GM12873 (cell line): ENCODE results near the gene OR8B8.

ENCODE experiments used
- TF ChIP-seq, protein P1 (sequence below): IDR thresholded peaks from 2 replicates; pipeline ENCODE4 v1.5.1; 2012; ENCODE audit warnings: low read depth, mild to moderate bottlenecking, moderate library complexity, low read length, control low read depth; ENCODE audit not compliant: insufficient read depth; ENCODE audit errors: missing control alignments

The OR8B8 gene

DNA sequence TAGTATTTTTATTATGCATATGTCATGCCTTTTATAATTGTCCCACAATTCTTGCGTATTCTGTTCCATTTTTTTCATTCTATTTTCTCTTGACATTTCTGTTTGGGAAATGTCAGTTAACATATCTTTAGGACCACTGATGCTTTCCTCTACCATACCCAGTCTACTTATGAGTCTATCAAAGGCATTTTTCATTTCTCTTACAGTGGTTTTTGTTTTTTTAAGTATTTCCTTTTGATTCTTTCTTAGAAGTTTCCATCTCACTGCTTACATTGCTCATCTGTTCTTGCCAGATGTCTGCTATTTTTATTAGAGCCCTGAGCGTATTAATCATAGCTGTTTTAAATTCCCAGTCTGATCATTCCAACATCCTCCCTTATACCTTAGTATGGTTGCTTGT is 29.3 kb upstream of the OR8B8 start:
- TF ChIP-seq, protein P1, sequence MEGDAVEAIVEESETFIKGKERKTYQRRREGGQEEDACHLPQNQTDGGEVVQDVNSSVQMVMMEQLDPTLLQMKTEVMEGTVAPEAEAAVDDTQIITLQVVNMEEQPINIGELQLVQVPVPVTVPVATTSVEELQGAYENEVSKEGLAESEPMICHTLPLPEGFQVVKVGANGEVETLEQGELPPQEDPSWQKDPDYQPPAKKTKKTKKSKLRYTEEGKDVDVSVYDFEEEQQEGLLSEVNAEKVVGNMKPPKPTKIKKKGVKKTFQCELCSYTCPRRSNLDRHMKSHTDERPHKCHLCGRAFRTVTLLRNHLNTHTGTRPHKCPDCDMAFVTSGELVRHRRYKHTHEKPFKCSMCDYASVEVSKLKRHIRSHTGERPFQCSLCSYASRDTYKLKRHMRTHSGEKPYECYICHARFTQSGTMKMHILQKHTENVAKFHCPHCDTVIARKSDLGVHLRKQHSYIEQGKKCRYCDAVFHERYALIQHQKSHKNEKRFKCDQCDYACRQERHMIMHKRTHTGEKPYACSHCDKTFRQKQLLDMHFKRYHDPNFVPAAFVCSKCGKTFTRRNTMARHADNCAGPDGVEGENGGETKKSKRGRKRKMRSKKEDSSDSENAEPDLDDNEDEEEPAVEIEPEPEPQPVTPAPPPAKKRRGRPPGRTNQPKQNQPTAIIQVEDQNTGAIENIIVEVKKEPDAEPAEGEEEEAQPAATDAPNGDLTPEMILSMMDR: no peak

DNA sequence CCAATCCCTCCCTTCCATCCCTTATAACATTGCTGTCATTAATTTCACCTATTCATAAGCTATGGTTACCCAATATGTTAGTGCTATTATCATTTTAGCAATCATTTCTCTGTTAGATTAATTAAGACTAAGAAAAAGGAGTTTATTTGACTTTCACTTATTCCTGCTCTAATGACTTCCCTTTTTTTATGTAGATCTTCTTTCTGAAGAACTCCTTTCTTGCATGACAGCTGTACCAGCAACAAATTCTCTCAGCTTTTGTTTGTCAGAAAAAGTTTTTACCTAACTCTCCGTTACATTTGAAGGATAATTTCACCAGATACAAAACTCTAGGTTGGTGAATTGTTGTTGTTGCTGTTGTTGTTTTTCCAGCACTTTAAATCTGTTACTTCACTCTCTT is 28.6 kb upstream of the OR8B8 start:
- TF ChIP-seq, protein P1: no peak

DNA sequence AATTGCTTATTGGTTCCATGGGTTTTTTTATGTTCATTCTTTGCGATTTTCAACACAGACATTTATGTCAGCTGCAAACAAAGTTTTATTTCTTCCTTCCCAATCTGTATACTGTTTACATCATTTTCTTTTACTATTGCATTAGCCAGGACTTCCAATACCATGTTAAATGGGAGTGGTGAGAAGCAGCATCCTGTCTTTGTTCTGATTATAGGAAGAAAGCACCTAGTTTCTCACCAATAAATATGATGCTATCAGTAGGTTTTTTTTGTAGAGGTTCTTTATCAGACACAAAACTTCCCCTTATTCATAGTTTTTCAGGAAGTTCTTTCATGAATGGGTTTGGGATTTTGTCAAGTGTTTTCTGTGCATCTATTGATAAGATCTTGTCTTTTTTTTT is 28.0 kb upstream of the OR8B8 start:
- TF ChIP-seq, protein P1: no peak

DNA sequence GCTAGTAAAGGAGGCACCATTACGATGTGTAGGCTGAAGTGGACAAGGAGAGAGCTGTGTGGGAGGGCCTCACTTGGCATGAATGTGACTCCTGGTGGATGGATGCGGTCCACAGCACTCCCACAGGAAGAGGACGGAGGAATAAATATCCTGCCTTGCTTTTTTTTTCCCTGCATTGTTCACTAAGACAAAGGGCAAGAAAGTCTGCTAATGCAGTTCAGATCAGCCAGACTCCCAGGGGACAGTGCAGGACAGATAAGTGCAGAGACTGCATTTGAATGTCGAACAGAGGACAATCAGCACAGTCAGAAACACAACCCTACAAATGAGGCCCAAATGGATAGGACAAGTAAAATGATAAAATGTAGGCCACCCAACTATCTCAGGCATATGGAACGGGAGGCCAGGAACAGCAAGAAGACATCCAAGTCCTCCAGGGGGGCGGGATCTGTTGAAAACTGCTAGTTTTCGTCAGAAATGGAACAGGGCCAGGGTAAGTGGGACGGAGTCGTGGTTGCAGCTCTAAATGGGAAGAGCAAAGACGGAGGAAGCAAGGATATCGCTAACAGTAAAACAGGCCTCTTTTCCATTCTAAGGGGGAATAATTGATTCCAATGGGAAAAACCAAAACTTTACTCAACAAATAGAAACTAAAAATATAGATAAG is 25.2 kb upstream of the OR8B8 start:
- TF ChIP-seq, protein P1: no peak

DNA sequence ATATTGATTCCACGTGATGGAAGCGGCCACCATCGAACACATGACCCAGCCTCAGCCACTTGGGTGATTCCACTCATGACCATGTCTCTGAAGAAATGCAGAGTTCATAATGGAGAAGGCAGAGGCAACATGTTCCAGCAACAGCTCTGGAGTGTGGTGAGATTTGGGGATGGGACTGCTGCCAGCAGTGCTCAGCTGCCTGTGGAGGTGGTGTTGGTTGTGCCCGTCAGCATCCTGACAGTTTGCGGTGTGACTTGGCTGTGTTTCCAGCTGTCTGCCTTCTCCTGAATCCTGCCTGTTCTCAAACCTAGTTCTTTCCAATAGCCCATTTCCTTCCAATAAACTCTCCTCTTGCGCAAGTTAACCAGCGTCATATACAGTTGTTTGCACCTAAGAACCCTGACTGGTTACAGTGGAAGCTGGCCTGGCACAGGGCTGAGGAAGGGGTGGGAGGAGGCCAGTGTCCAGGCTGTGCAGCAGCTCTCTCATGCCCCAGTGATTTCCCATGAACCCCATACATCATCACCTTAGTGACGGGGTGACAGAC is 22.0 kb upstream of the OR8B8 start:
- TF ChIP-seq, protein P1: no peak

DNA sequence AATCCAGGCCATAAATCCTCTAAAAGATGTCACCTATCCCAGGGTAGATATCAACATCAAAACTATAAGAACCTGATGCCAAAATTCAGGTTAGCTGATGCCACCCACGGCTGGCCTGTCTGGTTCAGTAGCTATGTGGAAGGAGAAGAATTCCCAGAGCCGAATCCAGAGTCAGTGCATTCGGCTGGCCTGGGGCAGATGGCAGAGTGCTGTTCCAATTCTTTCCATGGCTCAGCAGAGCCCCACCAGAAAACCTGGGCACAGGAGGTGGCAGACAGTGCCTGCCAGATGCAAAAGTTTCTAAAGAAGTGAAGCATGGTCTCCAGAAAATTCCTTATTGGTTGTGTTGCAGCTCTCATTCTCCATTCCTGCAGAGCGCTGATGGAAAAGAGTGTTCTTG is 19.9 kb upstream of the OR8B8 start:
- TF ChIP-seq, protein P1: no peak

DNA sequence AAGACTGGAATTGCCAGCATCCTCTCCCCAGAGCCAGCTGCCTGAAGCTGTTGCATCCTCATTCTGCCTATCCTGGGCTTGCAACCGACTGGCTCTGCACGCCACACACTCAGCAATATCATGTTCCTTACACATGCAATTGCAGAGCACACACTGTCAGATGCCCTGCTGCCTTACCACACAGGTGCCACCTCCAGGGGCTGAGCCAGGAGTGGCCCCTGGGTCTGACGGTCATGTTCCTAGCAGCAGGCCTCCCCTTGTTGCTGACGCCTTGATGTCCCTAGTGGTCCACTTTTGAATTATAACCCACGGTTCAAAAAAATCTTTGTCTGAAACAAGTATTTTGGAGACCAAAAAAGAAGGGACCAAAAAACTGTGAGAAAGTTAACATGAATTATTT is 18.5 kb upstream of the OR8B8 start:
- TF ChIP-seq, protein P1: no peak
